SIG-M5 (cell line): ENCODE results near the gene DYRK4.

Experiments
- DNase-seq: peaks from one replicate; lab custom pipeline; 2025; lab: John Stamatoyannopoulos, UW

Gene DYRK4

GRCh38 chr12:4563336-4563735, 1.3 kb downstream of the DYRK4 start:
- DNase-seq, result no peak

- DNase-seq, result no peak
Measured at GRCh38 chr12:4564818-4565217, 2.8 kb downstream of the DYRK4 start.

GRCh38 chr12:4566474-4566873, 4.5 kb downstream of the DYRK4 start:
- DNase-seq, result no peak

- peak; percentile 84 for DNase-seq
Measured at GRCh38 chr12:4567073-4567881, 5.3 kb downstream of the DYRK4 start.

GRCh38 chr12:4569261-4569660, 7.3 kb downstream of the DYRK4 start:
- no peak for DNase-seq

- no peak for DNase-seq
Measured at GRCh38 chr12:4572680-4573079, 10.7 kb downstream of the DYRK4 start.

GRCh38 chr12:4579305-4580102, 17.5 kb downstream of the DYRK4 start:
- no peak for DNase-seq

- DNase-seq, result no peak
Measured at GRCh38 chr12:4580281-4580688, 18.3 kb downstream of the DYRK4 start.

GRCh38 chr12:4584281-4584680, 22.3 kb downstream of the DYRK4 start:
- no peak for DNase-seq

- DNase-seq, result no peak
Measured at GRCh38 chr12:4584896-4585295, 22.9 kb downstream of the DYRK4 start.

- no peak for DNase-seq
Measured at GRCh38 chr12:4586500-4586899, 24.5 kb downstream of the DYRK4 start.

GRCh38 chr12:4587108-4587507, 25.1 kb downstream of the DYRK4 start:
- no peak for DNase-seq

- DNase-seq, result no peak
Measured at GRCh38 chr12:4588916-4589315, 26.9 kb downstream of the DYRK4 start.

GRCh38 chr12:4589941-4590340, 27.9 kb downstream of the DYRK4 start:
- no peak for DNase-seq

GRCh38 chr12:4591180-4591687, 29.2 kb downstream of the DYRK4 start:
- no peak for DNase-seq

- DNase-seq, result no peak
Measured at GRCh38 chr12:4595881-4596280, 33.9 kb downstream of the DYRK4 start.

GRCh38 chr12:4603421-4603820, 41.4 kb downstream of the DYRK4 start:
- no peak for DNase-seq

GRCh38 chr12:4603946-4604345, 41.9 kb downstream of the DYRK4 start:
- no peak for DNase-seq

GRCh38 chr12:4604684-4605193, 42.7 kb downstream of the DYRK4 start:
- DNase-seq, result peak; percentile 40

- no peak for DNase-seq
Measured at GRCh38 chr12:4607056-4607455, 45.0 kb downstream of the DYRK4 start.

GRCh38 chr12:4609071-4609470, 47.1 kb downstream of the DYRK4 start:
- DNase-seq, result no peak

- no peak for DNase-seq
Measured at GRCh38 chr12:4610481-4610880, 48.5 kb downstream of the DYRK4 start.

- DNase-seq, result no peak
Measured at GRCh38 chr12:4615667-4616066, 53.7 kb downstream of the DYRK4 start.
